ENCODE data around the gene PHLDA2.

- TF ChIP-seq FOSL2 (IDR thresholded peaks at IDR 0.05; ENCODE audit: borderline replicate concordance, low read depth) (no peak), RXRA (IDR thresholded peaks at IDR 0.05; ENCODE audit: borderline replicate concordance, low read depth) (no peak), RFX5 (IDR thresholded peaks at IDR 0.05; ENCODE audit: low read length) (no peak), TEAD4 (IDR thresholded peaks at IDR 0.05; ENCODE audit: borderline replicate concordance, insufficient read depth) (no peak), EP300 (IDR thresholded peaks at IDR 0.05; ENCODE audit: borderline replicate concordance in 1 of 2, low read depth in 1 of 2, low read length in 1 of 2) (no peak)
- TF ChIP-seq, protein P1, sequence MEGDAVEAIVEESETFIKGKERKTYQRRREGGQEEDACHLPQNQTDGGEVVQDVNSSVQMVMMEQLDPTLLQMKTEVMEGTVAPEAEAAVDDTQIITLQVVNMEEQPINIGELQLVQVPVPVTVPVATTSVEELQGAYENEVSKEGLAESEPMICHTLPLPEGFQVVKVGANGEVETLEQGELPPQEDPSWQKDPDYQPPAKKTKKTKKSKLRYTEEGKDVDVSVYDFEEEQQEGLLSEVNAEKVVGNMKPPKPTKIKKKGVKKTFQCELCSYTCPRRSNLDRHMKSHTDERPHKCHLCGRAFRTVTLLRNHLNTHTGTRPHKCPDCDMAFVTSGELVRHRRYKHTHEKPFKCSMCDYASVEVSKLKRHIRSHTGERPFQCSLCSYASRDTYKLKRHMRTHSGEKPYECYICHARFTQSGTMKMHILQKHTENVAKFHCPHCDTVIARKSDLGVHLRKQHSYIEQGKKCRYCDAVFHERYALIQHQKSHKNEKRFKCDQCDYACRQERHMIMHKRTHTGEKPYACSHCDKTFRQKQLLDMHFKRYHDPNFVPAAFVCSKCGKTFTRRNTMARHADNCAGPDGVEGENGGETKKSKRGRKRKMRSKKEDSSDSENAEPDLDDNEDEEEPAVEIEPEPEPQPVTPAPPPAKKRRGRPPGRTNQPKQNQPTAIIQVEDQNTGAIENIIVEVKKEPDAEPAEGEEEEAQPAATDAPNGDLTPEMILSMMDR (IDR thresholded peaks at IDR 0.05) = no peak
- TF ChIP-seq, protein P2, sequence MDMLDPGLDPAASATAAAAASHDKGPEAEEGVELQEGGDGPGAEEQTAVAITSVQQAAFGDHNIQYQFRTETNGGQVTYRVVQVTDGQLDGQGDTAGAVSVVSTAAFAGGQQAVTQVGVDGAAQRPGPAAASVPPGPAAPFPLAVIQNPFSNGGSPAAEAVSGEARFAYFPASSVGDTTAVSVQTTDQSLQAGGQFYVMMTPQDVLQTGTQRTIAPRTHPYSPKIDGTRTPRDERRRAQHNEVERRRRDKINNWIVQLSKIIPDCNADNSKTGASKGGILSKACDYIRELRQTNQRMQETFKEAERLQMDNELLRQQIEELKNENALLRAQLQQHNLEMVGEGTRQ (IDR thresholded peaks at IDR 0.05; ENCODE audit: borderline replicate concordance, low read depth, low read length) = no peak
These were observed 45.1 kb upstream of the PHLDA2 start for GRCh38 chr11:2974272-2974671.
